ENCODE results near the gene MX1. TPM values are rescaled to one million over a fixed set of nuclear protein-coding genes. Genes with fewer than 3 reads are reported as not detected.

Gene MX1
- polyA plus RNA-seq, 12 donors = 2.3 to 7.3 (median 3.7) TPM; not detected in 2

GRCh38 chr21:41432562-41433460 is 6.8 kb downstream of the MX1 start:
- DNase-seq = no peak

DNA sequence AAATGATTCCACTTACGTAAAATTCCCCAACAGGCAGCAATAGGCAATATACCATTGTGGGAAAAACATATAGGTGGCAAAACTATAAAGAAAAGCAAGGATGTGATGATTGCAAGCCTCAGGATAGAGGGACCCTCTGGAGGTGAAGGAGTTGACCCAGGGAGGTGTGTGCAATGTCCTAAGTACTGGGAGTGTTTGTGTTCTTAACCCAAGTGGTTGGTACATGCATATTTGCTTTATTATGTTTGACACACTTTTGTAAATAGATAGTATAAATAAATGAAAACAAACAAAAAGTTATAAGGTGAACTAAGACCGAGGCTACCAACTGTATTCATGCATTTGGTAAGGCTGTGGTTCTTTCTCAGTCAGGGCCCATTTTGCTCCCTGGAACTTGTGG is 7.5 kb downstream of the MX1 start:
- DNase-seq = no peak

DNA sequence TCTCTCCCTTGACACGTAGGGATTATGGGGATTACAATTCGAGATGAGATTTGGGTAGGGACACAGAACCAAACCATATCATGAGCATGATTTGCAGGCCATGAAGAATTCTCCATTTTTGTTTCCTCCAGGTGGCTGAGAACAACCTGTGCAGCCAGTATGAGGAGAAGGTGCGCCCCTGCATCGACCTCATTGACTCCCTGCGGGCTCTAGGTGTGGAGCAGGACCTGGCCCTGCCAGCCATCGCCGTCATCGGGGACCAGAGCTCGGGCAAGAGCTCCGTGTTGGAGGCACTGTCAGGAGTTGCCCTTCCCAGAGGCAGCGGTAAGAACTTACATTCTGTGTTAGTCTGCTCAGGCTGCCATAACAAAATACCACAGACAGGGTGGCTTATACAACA is 9.7 kb downstream of the MX1 start:
- no peak for DNase-seq

- DNase-seq = no peak
Observed at GRCh38 chr21:41437729-41438128, 11.7 kb downstream of the MX1 start.

DNA sequence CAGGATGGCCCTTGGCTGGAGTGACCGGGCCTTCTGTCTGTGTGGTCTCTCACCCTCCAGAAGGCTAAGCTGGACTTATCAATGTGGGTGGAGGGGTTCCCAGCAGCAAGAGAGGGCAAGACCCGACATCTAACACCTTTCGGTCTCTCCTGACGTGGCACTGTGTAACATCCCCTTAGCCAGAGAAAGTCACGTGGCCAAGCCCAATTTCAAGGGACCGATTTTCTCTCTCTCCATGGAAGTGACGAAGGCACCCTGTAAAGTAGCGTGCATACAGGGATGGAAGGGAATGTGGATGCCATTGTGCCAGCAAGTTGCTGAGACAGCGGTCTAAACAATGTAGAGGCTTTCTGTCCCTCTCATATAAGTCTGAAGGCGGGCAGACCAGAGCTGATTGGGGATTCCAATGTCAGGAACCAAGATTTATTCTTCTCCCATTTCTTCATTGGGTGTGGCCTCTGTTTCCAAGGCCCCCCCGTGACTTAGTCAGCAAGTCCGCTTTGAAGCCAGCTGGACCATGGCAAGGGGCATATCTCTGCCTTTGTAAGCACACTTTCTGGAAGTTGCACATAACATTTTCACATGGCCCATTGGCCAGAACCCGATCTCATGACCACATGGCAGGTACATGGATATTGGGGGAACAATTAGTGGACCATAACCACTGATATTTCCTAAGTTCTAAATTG is 12.5 kb downstream of the MX1 start:
- DNase-seq = no peak

DNA sequence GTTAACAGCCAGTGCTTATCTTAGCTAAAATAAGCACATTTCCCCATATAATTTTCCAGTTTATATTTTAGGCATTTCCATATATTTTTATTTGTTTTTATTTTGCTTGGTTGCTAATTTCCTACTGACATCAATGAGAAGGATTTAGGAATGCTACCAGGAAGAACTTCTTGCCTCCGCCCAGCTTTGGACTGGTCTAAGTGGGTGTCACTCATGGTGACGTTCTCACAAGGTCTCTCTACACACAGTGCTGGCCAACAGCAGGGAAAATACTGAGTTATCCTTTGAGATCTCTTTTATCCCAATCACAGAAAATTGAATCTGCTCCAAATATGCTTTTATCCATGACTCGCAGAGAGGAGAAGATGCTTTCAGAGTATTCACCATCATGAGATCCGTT is 13.2 kb downstream of the MX1 start:
- no peak for DNase-seq

GRCh38 chr21:41441546-41441945 is 15.5 kb downstream of the MX1 start:
- DNase-seq = no peak

DNA sequence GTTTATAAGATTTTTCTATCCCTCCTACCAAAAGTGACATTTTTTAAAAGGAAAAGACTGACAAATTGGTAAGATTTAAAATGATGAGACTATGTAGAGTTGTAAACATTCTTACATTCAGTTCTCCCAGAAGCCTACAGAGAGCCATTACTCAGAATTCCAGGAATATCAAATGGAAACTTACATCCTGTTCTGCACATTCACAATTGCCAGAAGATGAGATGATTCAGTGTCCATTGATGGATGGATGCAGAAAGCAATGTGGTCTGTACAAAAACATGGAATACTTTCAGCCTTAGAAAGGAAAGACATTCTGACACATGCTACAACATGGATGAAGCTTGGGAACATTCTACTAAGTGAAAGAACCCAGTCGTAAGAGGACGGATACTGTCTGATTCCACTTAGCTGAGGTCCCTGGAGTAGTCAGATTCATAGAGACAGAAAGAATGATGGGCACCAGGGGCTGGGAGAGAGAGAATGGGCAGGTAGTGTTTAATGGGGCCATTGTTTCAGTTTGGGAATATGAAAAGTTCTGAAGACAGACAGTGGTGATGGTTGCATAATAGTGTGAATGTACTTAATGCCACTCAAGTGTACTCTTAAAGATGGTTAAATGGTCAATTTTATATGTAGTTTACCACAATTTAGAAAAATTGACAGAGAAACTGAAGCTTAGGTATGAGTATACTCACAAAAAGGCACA is 16.6 kb downstream of the MX1 start:
- no peak for DNase-seq

- DNase-seq = no peak
Observed at GRCh38 chr21:41443562-41443961, 17.5 kb downstream of the MX1 start.

GRCh38 chr21:41444703-41445464 is 18.8 kb downstream of the MX1 start:
- DNase-seq = no peak

DNA sequence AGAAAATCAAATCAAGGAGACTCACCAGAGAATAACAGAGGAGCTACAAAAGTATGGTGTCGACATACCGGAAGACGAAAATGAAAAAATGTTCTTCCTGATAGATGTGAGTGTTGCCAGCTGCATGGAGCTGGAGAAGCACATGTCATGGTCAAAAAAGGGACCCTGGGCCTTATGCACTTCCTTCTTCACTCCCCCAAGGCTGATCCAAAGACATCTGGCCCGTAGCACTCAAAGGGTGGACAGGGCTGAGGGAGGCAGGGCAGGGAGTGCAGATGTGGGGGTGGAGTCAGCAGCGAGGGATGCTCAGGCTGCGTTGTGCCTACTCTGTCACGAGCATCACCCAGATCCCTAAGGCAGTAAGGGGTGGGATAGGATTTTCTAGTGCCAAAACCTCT is 19.4 kb downstream of the MX1 start:
- DNase-seq = no peak

DNA sequence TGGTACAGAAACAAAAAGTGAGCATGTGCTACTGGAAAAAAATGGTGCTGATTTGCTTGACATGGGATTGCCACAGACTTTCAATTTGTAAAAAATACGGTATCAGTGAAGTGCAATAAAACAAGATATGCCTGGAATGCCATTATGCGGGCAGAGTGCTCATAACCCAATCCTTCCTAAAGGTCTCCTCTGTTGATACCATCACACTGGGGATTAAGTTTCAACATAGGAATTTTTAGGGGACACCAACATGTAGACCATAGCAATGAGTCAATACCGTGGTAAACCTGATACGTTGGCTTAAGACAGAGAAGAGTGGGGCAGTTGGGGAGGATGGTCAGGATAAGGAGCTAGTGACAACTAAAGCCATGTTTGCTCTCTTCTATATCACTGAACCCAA is 20.5 kb downstream of the MX1 start:
- DNase-seq = no peak

GRCh38 chr21:41447356-41447755 is 21.3 kb downstream of the MX1 start:
- DNase-seq = no peak

DNA sequence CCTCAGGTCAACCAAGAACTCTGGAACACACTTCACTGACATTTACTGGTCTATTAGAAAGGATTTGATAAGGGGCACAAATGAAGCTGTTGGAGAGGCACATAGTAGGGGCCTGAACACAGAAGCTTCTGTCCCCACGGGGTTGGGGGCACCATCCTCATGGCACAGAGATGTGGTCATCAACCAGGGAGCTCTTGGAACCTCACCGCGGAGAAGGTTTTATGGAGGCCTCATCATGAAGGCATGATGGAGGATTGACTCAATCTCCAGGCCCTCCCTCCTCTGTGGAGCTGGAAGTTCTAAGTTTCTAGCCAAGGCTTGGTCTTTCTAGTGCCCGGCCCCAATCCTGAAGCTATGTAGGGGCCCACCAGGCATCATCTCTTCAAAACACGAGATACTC is 23.6 kb downstream of the MX1 start:
- no peak for DNase-seq

DNA sequence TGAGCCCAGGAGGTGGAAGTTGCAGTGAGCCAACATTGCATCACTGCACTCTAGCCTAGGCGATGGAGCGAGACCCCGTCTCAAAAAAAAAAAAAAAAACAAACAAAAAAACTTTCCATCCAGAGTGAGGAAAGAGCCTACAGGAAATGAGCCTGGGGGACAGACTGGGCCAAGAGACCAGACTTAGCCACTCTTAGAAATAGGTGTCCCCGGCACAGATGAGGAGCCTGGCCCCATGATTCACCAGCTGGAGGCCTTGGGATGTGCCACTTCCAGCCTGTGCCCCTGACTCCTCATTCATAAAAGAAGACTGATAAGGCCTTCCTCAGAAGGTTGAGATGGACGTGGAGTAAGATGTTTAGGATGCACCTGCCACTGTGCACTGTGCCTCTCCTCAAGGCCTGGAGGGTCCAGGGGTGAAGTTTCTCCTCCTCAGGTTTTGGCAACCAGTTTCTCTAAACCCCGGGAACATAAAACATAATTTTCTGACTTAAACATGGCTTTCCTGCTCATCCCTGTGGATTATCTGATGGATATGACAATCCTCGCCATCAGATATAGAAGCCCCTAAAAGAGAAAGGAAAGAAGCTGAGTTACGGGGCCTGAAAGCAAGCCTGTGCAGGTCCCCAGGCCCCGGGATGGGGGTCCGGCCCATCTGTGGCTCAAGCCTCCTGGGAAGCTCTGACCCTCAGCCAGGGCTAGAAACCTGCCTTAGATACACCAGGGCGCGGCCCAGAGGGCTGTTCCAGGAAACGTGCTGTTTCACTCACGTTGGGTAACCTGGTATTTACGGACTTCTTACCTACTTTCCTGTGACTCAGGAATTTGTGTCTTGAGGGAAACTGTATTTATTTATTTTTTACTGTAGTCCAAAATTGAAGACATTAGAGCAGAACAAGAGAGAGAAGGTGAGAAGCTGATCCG is 26.0 kb downstream of the MX1 start:
- no peak for DNase-seq

GRCh38 chr21:41453198-41453597 is 27.2 kb downstream of the MX1 start:
- no peak for DNase-seq

DNA sequence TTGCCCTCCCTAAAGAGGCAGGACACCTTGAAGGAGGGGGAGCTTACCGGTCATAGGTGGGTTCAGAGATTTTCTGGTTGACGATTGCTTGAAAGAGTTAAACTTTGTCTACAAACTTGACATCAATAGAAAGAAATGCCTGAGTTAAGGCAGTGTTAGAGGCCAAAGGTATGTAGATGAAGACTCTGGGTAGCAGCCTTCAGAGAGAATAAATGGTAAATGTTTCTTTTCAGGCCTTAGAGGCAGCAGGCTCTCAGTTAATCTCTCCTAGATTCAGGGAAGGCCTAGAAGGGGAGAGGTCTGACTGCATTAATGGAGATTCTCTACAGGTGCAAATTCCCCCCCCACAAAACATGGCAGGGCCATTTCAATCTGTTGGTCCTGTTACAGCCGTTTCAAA is 27.7 kb downstream of the MX1 start:
- DNase-seq = no peak

DNA sequence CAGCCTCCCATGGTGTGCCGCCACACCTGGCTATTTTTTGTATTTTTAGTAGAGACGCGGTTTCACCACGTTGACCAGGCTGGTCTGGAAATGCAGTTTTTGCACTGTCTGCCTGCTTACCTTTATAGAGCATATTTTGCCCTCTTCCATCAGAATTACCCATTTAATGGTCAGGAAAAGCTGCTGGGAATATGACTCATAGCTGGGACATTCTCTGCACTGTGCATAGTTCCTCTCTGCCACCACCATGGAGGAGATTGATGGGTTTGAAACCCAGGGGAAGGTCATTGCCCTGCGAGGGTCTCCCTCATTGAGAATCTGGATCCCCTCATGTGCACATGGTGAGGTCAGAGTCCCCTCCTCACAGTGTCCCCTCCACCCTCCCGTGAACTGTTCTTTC is 32.1 kb downstream of the MX1 start:
- DNase-seq = no peak

GRCh38 chr21:41458559-41458958 is 32.5 kb downstream of the MX1 start:
- no peak for DNase-seq

GRCh38 chr21:41459884-41460534 is 34.0 kb downstream of the MX1 start:
- DNase-seq = no peak

Data from muscle of arm (tissue), 12 donors.